CD4-positive, alpha-beta T cell (primary cell): ENCODE data around the gene THRB. TPM values are rescaled to one million over a fixed set of nuclear protein-coding genes. Genes with fewer than 3 reads are reported as not detected.

ENCODE experiments used
- ATAC-seq: fragments of 200-7000 bp; cut with Tn5 transposase; one replicate; pipeline ENCODE4 v1.10.0; 2022; ENCODE audit warnings: mild to moderate bottlenecking; ENCODE audit not compliant: poor library complexity
- CTCF ChIA-PET: fragments of 350-600 bp; sonication (Branson Sonifier 250); formaldehyde crosslinking; loops from one replicate; lab custom pipeline; 2021; ENCODE audit warnings: antibody characterized with exemption, inconsistent platforms; lab: Charles Lee
- POLR2A ChIA-PET: fragments of 350-600 bp; sonication (Branson Sonifier 250); formaldehyde crosslinking; loops from one replicate; lab custom pipeline; 2021; ENCODE audit warnings: antibody characterized with exemption, inconsistent platforms; lab: Charles Lee
- DNase-seq, 14 experiments: peaks; one replicate each; pipeline ENCODE4 v3.0.0-alpha.2; 2013 to 2020; ENCODE audit warnings: mixed read lengths in 2 of 14
- H3K27ac ChIP-seq, 2 donors: one replicate each; pipeline versions ENCODE4 v1.5.1 to v1.7.0; 2013; ENCODE audit warnings: low read length in 2 of 2, low read depth in 1 of 2, mild to moderate bottlenecking in 1 of 2
- H3K27me3 ChIP-seq, 2 experiments: 1 replicate in 1 of 2; 2 replicates in 1 of 2; pipeline versions ENCODE4 v1.6.1 to v1.7.0; 2013; ENCODE audit warnings: low read length in 2 of 2, control low read depth in 1 of 2, mild to moderate bottlenecking in 1 of 2, moderate library complexity in 1 of 2; ENCODE audit not compliant: insufficient read depth in 2 of 2, control insufficient read depth in 1 of 2
- H3K36me3 ChIP-seq: one replicate; pipeline ENCODE4 v1.6.1; 2013; ENCODE audit warnings: low read length, control low read depth; ENCODE audit not compliant: insufficient read depth
- H3K4me1 ChIP-seq: one replicate; pipeline ENCODE4 v1.6.1; 2013; ENCODE audit warnings: low read length, control low read depth; ENCODE audit not compliant: insufficient read depth
- H3K4me3 ChIP-seq: one replicate; pipeline ENCODE4 v1.5.1; 2013; ENCODE audit warnings: mild to moderate bottlenecking, low read length, moderate library complexity
- H3K9me3 ChIP-seq, 2 experiments: 1 replicate in 1 of 2; 2 replicates in 1 of 2; pipeline versions ENCODE4 v1.6.1 to v1.7.0; 2013; ENCODE audit warnings: low read length in 2 of 2, mild to moderate bottlenecking in 2 of 2, control low read depth in 1 of 2, moderate library complexity in 1 of 2; ENCODE audit not compliant: control insufficient read depth in 1 of 2, insufficient read depth in 1 of 2
- H3K27ac Mint-ChIP-seq: one replicate; pipeline ENCODE4 v1.8.0; 2020; ENCODE audit warnings: mixed read lengths
- H3K27me3 Mint-ChIP-seq: one replicate; pipeline ENCODE4 v1.8.0; 2021; ENCODE audit warnings: mixed read lengths
- H3K36me3 Mint-ChIP-seq: one replicate; pipeline ENCODE4 v1.8.0; 2021; ENCODE audit warnings: low read depth, mixed read lengths
- H3K4me1 Mint-ChIP-seq: one replicate; pipeline ENCODE4 v1.8.0; 2021; ENCODE audit warnings: low read depth, mixed read lengths
- H3K4me3 Mint-ChIP-seq: one replicate; pipeline ENCODE4 v1.8.0; 2020; ENCODE audit warnings: mild to moderate bottlenecking, mixed read lengths
- H3K9me3 Mint-ChIP-seq: one replicate; pipeline ENCODE4 v1.8.0; 2020; ENCODE audit warnings: mixed read lengths
- CTCF ChIP-seq: fragments of 200-600 bp; IDR thresholded peaks from one replicate; pipeline ENCODE4 v1.8.0; 2022; ENCODE audit warnings: antibody characterized with exemption, mild to moderate bottlenecking
- intact Hi-C, 2 experiments: fragments of 100-400 bp; cut with DNase I in 1 of 2; cut with micrococcal nuclease in 1 of 2; formaldehyde crosslinking; loops; one replicate each; pipeline versions ENCODE4 v1.15.1 to v1.9.0; 2023 to 2025; cut with DNase I, micrococcal nuclease
- total RNA-seq, 174 experiments: library from RNA in 2 of 174; stranded (reverse) in 2 of 174; gene quantifications; one replicate each; pipeline ENCODE4 v1.2.3 and lab custom pipeline; 2021 to 2026

Gene THRB
- total RNA-seq, 2 experiments from 2014 or later, result not detected

- H3K27ac ChIP-seq, result no peak overlapping the region
- Mint-ChIP-seq H3K9me3 (no peaks in the 10 kb centered on the region), H3K4me3 (no peak overlapping the region), H3K27ac (no peak overlapping the region), H3K4me1 (no peaks in the 10 kb centered on the region), H3K27me3 (peaks cover 44% of the 10 kb centered on the region), H3K36me3 (no peaks in the 10 kb centered on the region)
- no peak for DNase-seq
- no peaks in the 10 kb centered on the region for H3K4me1 ChIP-seq
- CTCF ChIA-PET, result no interaction called here
- TF ChIP-seq CTCF, result no peak
- intact Hi-C loops, result no loop called here
- H3K36me3 ChIP-seq, result no peaks in the 10 kb centered on the region
- H3K27me3 ChIP-seq, result peaks cover 20 to 37% of the 10 kb centered on the region in 2 experiments
- H3K4me3 ChIP-seq, result no peak overlapping the region
- POLR2A ChIA-PET, result no interaction called here
- peaks cover 0 to 22% of the 10 kb centered on the region in 2 experiments for H3K9me3 ChIP-seq
- no peak for ATAC-seq
These were observed 3.7 kb upstream of the THRB start for GRCh38 chr3:24498391-24498790.

GRCh38 chr3:24497942-24498341 lies 3.3 kb upstream of the THRB start:
- peaks cover 0 to 22% of the 10 kb centered on the region in 2 experiments for H3K9me3 ChIP-seq
- H3K4me1 ChIP-seq, result no peaks in the 10 kb centered on the region
- Mint-ChIP-seq H3K4me1 (no peaks in the 10 kb centered on the region), H3K27me3 (peaks cover 49% of the 10 kb centered on the region), H3K9me3 (no peaks in the 10 kb centered on the region), H3K36me3 (no peaks in the 10 kb centered on the region), H3K27ac (no peak overlapping the region), H3K4me3 (no peak overlapping the region)
- H3K27ac ChIP-seq, result no peak overlapping the region
- no peak for ATAC-seq
- no peak for TF ChIP-seq CTCF
- H3K27me3 ChIP-seq, result peaks cover 20 to 42% of the 10 kb centered on the region in 2 experiments
- H3K36me3 ChIP-seq, result no peaks in the 10 kb centered on the region
- ChIA-PET POLR2A (no interaction called here), CTCF (no interaction called here)
- intact Hi-C loops, result no loop called here
- DNase-seq, result no peak
- H3K4me3 ChIP-seq, result no peak overlapping the region

GRCh38 chr3:24496529-24497482 lies 2.2 kb upstream of the THRB start:
- no peaks in the 10 kb centered on the region for H3K36me3 Mint-ChIP-seq
- H3K4me3 Mint-ChIP-seq, result no peak overlapping the region
- peaks cover 0 to 22% of the 10 kb centered on the region in 2 experiments for H3K9me3 ChIP-seq
- DNase-seq (no peak), ATAC-seq (no peak)
- no peak overlapping the region for H3K27ac Mint-ChIP-seq
- no peak for TF ChIP-seq CTCF
- H3K27me3 Mint-ChIP-seq, result peaks cover 60% of the 10 kb centered on the region
- H3K36me3 ChIP-seq, result no peaks in the 10 kb centered on the region
- CTCF ChIA-PET, result no interaction called here
- intact Hi-C loops, result no loop called here
- H3K4me1 ChIP-seq, result no peaks in the 10 kb centered on the region
- POLR2A ChIA-PET, result no interaction called here
- peaks cover 20 to 49% of the 10 kb centered on the region in 2 experiments for H3K27me3 ChIP-seq
- H3K4me1 Mint-ChIP-seq, result no peaks in the 10 kb centered on the region
- no peak overlapping the region for H3K4me3 ChIP-seq
- no peaks in the 10 kb centered on the region for H3K9me3 Mint-ChIP-seq
- no peak overlapping the region for H3K27ac ChIP-seq
